GM12874 (cell line): ENCODE data around the gene CBX2.

Experiments
- CTCF ChIP-seq: IDR thresholded peaks from 2 replicates; pipeline ENCODE4 v1.5.1; 2011; ENCODE audit warnings: low read depth, mild to moderate bottlenecking, control low read depth, low read length, moderate library complexity; ENCODE audit not compliant: insufficient read depth

CBX2 gene

GRCh38 chr17:79819534-79820276 is 41.8 kb downstream of the CBX2 start:
- no peak for TF ChIP-seq CTCF

GRCh38 chr17:79820959-79821330 is 43.0 kb downstream of the CBX2 start:
- no peak for TF ChIP-seq CTCF

- TF ChIP-seq CTCF, result no peak
These were observed 43.6 kb downstream of the CBX2 start for GRCh38 chr17:79821331-79822095.

GRCh38 chr17:79822583-79823124 is 44.7 kb downstream of the CBX2 start:
- TF ChIP-seq CTCF, result no peak

GRCh38 chr17:79824234-79824633 is 46.3 kb downstream of the CBX2 start:
- no peak for TF ChIP-seq CTCF

GRCh38 chr17:79824893-79825579 is 47.1 kb downstream of the CBX2 start:
- no peak for TF ChIP-seq CTCF

GRCh38 chr17:79825580-79825921 is 47.6 kb downstream of the CBX2 start:
- TF ChIP-seq CTCF, result no peak
